HepG2 (cell line): ENCODE results near the gene MEGF6. TPM values are rescaled to one million over a fixed set of nuclear protein-coding genes. Genes with fewer than 3 reads are reported as not detected.
A peak's percentile ranks its signal among the peaks of the same experiment; 100 is the strongest.

Experiments
- ARID2 ChIP-seq: sonication (generic); formaldehyde crosslinking; IDR thresholded peaks from 2 replicates; pipeline ENCODE4 v1.8.1; 2022; ENCODE audit warnings: mild to moderate bottlenecking, missing genetic modification reagents, borderline replicate concordance
- BCL6 ChIP-seq: IDR thresholded peaks from 2 replicates; pipeline ENCODE4 v1.6.1; 2016; ENCODE audit warnings: missing genetic modification reagents, missing compliant biosample characterization
- ETV5 ChIP-seq: IDR thresholded peaks from 2 replicates; pipeline ENCODE4 v1.6.1; 2018; ENCODE audit warnings: missing biosample characterization, missing genetic modification reagents, inconsistent platforms, borderline replicate concordance
- IKZF4 ChIP-seq: sonication (generic); formaldehyde crosslinking; IDR thresholded peaks from 2 replicates; pipeline ENCODE4 v1.5.1; 2020; ENCODE audit warnings: borderline replicate concordance, mild to moderate bottlenecking, low read depth, missing genetic modification reagents; ENCODE audit errors: not compliant biosample characterization
- IKZF5 ChIP-seq: IDR thresholded peaks from 2 replicates; pipeline ENCODE4 v1.6.1; 2018; ENCODE audit warnings: missing genetic modification reagents, mild to moderate bottlenecking, missing compliant biosample characterization
- MED13 ChIP-seq: sonication (generic); formaldehyde crosslinking; IDR thresholded peaks from 2 replicates; pipeline ENCODE4 v1.5.0; 2020; ENCODE audit warnings: missing genetic modification reagents
- NR2F1 ChIP-seq, 2 experiments: fragments of 450-650 bp in 1 of 2; formaldehyde crosslinking in 1 of 2; IDR thresholded peaks; 2 replicates each; pipeline versions ENCODE4 v1.5.0 to v1.6.1; 2016 to 2020; ENCODE audit warnings: mild to moderate bottlenecking in 1 of 2, missing compliant biosample characterization in 1 of 2, missing genetic modification reagents in 1 of 2, moderate library complexity in 1 of 2
- TRAFD1 ChIP-seq: sonication (generic); formaldehyde crosslinking; IDR thresholded peaks from 2 replicates; pipeline ENCODE4 v1.5.1; 2020; ENCODE audit warnings: missing genetic modification reagents, mild to moderate bottlenecking, borderline replicate concordance
- ZBTB7A ChIP-seq: sonication (generic); formaldehyde crosslinking; IDR thresholded peaks from 2 replicates; pipeline ENCODE4 v1.8.0; 2022; ENCODE audit warnings: mild to moderate bottlenecking, missing genetic modification reagents
- ZBTB7B ChIP-seq: sonication (generic); formaldehyde crosslinking; IDR thresholded peaks from 2 replicates; pipeline ENCODE4 v1.4.0; 2020; ENCODE audit warnings: missing genetic modification reagents
- ZFP36 ChIP-seq: fragments of 150-350 bp; IDR thresholded peaks from 2 replicates; pipeline ENCODE4 v1.6.1; 2018; ENCODE audit warnings: borderline replicate concordance, low read length, low read depth; ENCODE audit not compliant: partially characterized antibody
- ZNF484 ChIP-seq: sonication (generic); formaldehyde crosslinking; IDR thresholded peaks from 2 replicates; pipeline ENCODE4 v1.5.1; 2020; ENCODE audit warnings: mild to moderate bottlenecking, low read depth, missing genetic modification reagents, borderline replicate concordance
- polyA plus RNA-seq, 8 experiments: library from polyadenylated mRNA; depleted of rRNA in 3 of 8; stranded (reverse) in 7 of 8; unstranded in 1 of 8; fragments of >200 nt; fragmentation: Illumina TruSeq in 4 of 8; extraction: Trizol in 4 of 8; gene quantifications; 2 replicates each; pipeline versions ENCODE4 v1.2.1 to v1.2.3, GENCODE V29; 2011 to 2016; ENCODE audit warnings: low read depth in 4 of 8, missing spikeins in 1 of 8, mixed read lengths in 1 of 8; ENCODE audit not compliant: insufficient read depth in 1 of 8
- total RNA-seq, 5 experiments: library from RNA; depleted of rRNA; stranded (reverse); fragments of >200 nt; fragmentation: Illumina TruSeq; extraction: Trizol; gene quantifications; 2 replicates each; pipeline ENCODE4 v1.2.3, GENCODE V29; 2016; ENCODE audit warnings: low read depth in 1 of 5
- TF ChIP-seq, protein P1 (sequence below): sonication (generic); formaldehyde crosslinking; IDR thresholded peaks from 2 replicates; pipeline ENCODE4 v1.4.0; 2020; ENCODE audit warnings: missing genetic modification reagents, borderline replicate concordance
- TF ChIP-seq, protein P2 (sequence below): sonication (generic); formaldehyde crosslinking; IDR thresholded peaks from 2 replicates; pipeline ENCODE4 v1.4.0; 2020; ENCODE audit warnings: missing genetic modification reagents
- TF ChIP-seq, protein P3 (sequence below): sonication (generic); IDR thresholded peaks from 2 replicates; pipeline ENCODE4 v1.6.1; 2016; ENCODE audit warnings: low read depth, borderline replicate concordance
- TF ChIP-seq, protein P4 (sequence below): sonication (generic); formaldehyde crosslinking; IDR thresholded peaks from 2 replicates; pipeline ENCODE4 v1.5.0; 2020; ENCODE audit warnings: mild to moderate bottlenecking, missing genetic modification reagents
- TF ChIP-seq, protein P5 (sequence below): sonication (generic); formaldehyde crosslinking; IDR thresholded peaks from 2 replicates; pipeline ENCODE4 v1.8.0; 2022; ENCODE audit warnings: mild to moderate bottlenecking, missing genetic modification reagents, borderline replicate concordance

The MEGF6 gene
- total and polyA plus RNA-seq, 2 of the 13 experiments (the other 11 are each of a cell fraction or from before 2014, with no cell fraction given): 1.9 TPM

- TF ChIP-seq, protein P1, sequence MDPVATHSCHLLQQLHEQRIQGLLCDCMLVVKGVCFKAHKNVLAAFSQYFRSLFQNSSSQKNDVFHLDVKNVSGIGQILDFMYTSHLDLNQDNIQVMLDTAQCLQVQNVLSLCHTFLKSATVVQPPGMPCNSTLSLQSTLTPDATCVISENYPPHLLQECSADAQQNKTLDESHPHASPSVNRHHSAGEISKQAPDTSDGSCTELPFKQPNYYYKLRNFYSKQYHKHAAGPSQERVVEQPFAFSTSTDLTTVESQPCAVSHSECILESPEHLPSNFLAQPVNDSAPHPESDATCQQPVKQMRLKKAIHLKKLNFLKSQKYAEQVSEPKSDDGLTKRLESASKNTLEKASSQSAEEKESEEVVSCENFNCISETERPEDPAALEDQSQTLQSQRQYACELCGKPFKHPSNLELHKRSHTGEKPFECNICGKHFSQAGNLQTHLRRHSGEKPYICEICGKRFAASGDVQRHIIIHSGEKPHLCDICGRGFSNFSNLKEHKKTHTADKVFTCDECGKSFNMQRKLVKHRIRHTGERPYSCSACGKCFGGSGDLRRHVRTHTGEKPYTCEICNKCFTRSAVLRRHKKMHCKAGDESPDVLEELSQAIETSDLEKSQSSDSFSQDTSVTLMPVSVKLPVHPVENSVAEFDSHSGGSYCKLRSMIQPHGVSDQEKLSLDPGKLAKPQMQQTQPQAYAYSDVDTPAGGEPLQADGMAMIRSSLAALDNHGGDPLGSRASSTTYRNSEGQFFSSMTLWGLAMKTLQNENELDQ (CRISPR knock-in tag): no peak
- TF ChIP-seq, protein P2, sequence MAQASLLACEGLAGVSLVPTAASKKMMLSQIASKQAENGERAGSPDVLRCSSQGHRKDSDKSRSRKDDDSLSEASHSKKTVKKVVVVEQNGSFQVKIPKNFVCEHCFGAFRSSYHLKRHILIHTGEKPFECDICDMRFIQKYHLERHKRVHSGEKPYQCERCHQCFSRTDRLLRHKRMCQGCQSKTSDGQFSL (CRISPR knock-in tag): 0 out of 2 replicates have a peak, but pooled peaks have one; percentile 27
- TF ChIP-seq MED13 (CRISPR knock-in tag): no peak
- no peak for TF ChIP-seq BCL6
- no peak for TF ChIP-seq ZNF484 (CRISPR knock-in tag)
- TF ChIP-seq ETV5 (CRISPR knock-in tag): peak; percentile 22; the same call in 1 of the 2 replicates
- TF ChIP-seq ZBTB7B (CRISPR knock-in tag): peak; percentile 57; the same call in 1 of the 2 replicates
- TF ChIP-seq, protein P3, sequence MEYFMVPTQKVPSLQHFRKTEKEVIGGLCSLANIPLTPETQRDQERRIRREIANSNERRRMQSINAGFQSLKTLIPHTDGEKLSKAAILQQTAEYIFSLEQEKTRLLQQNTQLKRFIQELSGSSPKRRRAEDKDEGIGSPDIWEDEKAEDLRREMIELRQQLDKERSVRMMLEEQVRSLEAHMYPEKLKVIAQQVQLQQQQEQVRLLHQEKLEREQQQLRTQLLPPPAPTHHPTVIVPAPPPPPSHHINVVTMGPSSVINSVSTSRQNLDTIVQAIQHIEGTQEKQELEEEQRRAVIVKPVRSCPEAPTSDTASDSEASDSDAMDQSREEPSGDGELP: peak; percentile 45; the same call in 1 of the 2 replicates
- TF ChIP-seq, protein P4, sequence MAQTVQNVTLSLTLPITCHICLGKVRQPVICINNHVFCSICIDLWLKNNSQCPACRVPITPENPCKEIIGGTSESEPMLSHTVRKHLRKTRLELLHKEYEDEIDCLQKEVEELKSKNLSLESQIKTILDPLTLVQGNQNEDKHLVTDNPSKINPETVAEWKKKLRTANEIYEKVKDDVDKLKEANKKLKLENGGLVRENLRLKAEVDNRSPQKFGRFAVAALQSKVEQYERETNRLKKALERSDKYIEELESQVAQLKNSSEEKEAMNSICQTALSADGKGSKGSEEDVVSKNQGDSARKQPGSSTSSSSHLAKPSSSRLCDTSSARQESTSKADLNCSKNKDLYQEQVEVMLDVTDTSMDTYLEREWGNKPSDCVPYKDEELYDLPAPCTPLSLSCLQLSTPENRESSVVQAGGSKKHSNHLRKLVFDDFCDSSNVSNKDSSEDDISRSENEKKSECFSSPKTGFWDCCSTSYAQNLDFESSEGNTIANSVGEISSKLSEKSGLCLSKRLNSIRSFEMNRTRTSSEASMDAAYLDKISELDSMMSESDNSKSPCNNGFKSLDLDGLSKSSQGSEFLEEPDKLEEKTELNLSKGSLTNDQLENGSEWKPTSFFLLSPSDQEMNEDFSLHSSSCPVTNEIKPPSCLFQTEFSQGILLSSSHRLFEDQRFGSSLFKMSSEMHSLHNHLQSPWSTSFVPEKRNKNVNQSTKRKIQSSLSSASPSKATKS (CRISPR knock-in tag): no peak
- TF ChIP-seq NR2F1 (CRISPR knock-in tag; IDR thresholded peaks at IDR 0.05): 0 out of 4 replicates have a peak, but pooled peaks of 1 of the 2 experiments have one; percentile 18
- TF ChIP-seq TRAFD1 (CRISPR knock-in tag): 0 out of 2 replicates have a peak, but pooled peaks have one; percentile 23
- no peak for TF ChIP-seq ARID2 (CRISPR knock-in tag)
- TF ChIP-seq IKZF4: peak; percentile 62
- peak; percentile 15 for TF ChIP-seq ZFP36
- TF ChIP-seq, protein P5, sequence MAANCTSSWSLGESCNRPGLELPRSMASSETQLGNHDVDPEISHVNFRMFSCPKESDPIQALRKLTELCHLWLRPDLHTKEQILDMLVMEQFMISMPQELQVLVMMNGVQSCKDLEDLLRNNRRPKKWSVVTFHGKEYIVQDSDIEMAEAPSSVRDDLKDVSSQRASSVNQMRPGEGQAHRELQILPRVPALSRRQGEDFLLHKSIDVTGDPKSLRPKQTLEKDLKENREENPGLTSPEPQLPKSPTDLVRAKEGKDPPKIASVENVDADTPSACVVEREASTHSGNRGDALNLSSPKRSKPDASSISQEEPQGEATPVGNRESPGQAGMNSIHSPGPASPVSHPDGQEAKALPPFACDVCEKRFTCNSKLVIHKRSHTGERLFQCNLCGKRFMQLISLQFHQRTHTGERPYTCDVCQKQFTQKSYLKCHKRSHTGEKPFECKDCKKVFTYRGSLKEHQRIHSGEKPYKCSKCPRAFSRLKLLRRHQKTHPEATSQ (CRISPR knock-in tag): no peak
- TF ChIP-seq IKZF5 (CRISPR knock-in tag): peak; percentile 52; the same call in 1 of the 2 replicates
- peak; percentile 69 for TF ChIP-seq ZBTB7A (CRISPR knock-in tag)
Observed at GRCh38 chr1:3453203-3453761, 158.0 kb downstream of the MEGF6 start (continued).
